NCI-H1105 treated with DMSO at 0.1 percent for 48 hours (cell line): Measurements from ENCODE around the gene EIF4E1B.

ENCODE experiments used
- DNase-seq: peaks from one replicate; lab custom pipeline; 2025; lab: John Stamatoyannopoulos, UW

Gene EIF4E1B

DNA sequence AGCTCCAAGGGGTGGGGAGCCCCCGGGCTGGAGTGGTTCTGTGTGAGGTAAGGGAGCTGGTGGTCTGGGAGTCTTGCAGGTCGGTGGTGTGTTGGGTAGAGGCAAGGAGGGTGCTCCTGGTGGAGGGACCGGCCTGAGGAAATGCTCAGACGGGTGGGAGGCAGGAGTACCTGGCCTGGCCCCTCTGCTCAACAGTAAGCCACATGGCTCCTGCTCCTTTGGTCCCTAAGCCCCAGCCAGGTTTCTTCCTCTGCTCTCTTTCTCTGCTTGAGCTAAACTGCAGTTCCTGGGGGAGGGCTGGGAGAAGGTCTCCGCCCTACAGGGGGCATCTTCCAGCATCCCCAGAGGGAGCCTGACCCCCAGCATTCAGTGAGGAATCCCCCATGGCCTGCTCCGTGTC lies 34.0 kb downstream of the EIF4E1B start:
- DNase-seq: no peak

DNA sequence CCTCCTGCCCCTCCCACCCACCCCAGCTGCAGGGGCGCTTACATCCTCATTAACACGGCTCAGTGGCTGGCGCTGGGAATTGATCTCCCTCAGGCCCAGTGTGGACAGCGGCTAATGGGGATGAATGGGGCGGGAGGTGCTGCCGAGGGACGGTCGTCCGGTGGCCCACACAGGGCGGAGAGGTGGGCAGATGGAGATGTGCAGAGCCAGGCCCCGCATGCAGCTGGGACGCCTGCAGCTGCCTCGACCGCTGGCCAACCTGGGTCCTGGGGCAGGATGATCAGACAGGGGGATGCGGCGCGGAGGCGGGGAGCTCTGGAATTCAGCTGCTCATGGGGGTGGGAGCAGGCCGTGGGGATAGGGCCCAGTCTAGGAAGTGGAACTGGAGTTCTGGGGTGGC lies 34.4 kb downstream of the EIF4E1B start:
- DNase-seq: no peak

DNA sequence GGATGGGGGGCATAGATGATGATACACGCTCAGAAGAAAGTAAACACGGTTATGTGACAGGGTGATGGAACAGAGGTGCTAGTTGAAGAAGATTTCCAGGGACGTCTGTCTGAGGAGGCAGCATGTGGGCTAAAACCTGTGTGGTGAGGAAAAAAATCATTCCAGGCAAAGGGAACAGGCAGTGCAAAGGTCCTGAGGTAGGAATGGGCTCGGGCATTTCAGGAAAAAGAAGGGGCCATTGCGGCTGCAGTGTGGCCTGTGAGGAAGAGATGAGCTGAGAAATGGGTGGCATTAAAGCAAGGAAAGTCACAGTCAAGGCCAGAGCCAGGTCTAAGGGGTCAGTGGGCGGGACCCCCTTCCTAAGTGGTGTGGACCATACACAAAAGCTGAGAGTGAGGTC lies 35.0 kb downstream of the EIF4E1B start:
- DNase-seq: no peak

DNA sequence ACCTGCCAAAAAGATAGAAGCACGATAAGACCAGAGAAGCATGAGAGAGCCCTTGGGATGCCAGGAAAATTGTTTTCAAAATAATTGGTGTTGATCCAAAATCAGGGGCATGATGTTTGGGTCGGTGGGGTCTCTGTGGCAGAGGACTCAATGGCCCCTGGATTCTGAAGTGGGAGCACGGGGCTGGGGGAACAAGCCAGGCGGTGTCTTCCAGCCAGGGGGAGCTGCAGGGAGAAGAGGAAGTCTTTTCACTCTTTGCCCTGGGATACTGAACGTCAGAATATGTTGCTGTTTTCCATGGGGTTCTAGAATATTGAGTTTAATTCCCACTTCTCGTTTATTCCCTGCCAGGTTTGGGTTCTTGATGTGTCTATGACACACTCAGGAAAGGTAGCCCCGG lies 37.2 kb downstream of the EIF4E1B start:
- DNase-seq: no peak

DNA sequence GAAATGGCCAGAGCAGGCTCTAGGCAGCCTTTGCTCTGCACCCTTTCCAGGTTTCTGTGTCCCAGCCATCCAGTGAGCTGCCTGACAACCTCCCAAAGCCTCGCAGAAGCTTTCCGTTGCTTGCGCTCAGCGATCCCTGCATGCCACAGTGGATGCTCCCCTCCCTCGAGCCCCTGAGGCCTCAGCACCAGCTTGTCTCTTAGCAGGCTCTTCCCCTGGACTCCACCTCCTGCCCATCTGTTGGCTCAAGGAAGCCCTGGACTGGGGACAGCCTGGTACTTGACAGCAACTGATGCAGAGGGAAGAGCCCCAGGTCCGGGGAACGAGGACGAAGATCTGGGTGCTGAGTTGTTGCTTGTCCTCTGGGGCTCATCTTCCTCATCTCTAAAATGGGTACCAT lies 40.0 kb downstream of the EIF4E1B start:
- no peak for DNase-seq

DNA sequence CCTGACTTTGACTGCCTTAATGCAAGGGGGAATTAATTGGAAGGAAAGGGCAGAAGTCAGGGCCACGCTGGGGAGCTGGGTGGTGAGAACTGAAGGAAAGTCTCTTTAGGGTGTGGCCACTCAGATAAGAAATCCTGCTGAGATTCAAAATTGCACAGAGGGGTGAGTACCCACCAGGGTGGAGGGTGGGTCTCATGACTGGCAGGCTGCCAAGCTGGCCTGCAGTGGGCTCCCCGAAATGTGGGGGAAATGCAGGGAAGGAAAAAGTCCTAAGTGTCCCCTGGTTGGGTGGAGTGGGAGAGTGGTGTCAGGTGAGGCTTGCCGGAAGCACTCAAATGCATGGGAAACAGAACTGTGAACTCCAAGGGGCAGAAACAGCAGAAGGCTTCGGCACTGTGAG lies 40.9 kb downstream of the EIF4E1B start:
- no peak for DNase-seq

DNA sequence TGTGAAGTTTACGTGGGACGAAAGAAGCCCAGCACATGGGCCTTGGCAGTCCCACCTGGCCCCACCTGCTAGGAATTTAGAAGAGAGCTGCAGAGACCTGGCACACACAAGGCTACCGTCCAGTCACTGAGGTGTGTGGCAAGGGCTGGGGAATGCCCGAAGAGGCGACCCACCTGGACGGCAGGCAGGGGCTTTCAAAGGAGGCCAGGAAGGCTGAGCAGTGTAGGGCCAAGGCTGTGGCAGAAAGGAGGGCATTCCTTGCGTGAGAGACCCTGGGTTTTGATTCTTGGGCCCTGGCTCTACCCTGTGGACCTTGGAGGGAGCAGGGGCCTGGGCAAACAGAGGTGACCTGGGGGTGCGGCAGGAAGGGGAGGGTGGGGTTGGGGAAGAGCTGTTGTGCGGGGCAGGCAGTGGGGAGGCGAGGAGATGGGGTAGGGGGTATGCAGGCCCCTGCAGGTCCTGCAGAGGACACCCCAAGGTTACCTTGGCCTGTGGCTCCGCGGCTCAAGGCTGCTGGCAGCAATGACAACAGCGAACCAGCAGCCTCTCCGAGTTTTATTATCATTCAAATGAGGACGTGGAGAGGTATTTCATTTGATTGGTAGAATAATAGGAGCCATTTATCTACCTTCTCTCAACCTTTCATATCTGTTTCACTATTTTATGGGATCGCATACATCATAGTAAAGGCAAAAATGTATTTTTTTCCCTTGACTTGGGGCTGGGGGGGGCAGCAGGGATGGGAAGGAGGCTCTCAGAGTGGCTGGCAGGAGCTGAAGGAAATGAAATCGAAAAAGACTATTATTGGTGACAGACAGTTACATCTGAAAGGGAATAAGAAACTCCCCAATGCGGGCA lies 41.6 kb downstream of the EIF4E1B start:
- DNase-seq: no peak

DNA sequence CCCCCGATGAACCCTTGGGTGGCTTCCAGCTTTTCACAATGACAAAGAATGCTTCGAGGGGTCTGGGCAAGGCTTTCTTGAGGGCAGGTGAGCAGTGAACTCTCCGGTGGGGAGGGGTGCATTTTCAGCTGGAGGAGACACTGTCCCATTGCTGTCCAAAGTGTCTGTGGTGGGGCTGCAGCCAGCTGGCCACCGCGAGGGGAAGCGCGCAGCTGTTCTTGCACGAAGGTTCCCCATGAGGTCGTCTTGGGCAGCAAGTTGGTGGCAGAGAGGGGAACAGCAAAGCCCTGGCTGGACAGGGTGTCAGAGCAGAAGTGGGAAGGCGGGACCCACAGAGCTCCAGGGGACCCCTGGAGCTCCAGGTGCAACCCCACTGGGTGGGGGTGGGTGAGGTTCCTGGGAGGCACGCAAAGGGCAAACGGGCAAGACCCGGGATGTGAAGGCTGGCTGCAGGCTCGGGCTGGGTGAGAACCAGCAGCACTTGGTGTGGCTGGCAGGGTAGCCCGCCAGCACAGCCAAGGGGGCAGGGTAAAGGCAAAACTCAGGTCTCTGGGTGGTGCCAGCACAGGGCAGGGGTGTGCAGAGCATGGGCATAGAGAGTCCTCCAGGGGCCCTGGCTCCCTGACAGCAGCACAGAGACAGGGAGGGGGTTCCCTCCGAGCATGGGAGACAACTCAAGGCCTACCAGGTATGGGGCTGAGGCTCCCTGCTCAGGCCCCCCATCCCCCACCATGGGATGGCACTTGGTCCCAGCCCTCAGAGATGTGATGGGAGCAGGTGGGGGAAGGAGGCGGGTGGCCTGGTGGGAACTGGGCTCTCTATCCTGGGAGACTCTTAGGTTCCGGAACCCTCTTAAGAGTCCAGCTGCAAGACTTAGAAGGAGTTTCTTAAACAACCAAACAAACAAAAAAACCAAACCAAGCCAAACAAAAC lies 43.4 kb downstream of the EIF4E1B start:
- DNase-seq: no peak

DNA sequence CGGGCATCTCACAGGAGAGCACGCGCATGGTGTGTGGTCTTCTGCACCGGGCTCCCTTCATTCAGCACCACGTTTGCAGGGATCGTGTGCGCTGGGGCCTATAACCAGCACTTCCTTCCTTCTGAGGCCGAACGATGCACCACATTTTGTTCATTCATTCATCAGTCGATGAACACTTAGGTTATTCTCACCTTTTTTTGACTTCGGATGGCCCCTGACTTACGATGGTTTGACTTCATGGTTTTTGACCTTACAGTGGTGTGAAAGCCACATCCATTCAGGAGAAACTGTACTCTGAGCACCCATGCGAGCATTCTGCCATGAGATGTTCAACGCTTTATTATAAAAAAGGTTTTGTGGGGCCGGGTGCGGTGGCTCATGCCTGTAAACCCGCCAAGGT lies 44.3 kb downstream of the EIF4E1B start:
- no peak for DNase-seq

DNA sequence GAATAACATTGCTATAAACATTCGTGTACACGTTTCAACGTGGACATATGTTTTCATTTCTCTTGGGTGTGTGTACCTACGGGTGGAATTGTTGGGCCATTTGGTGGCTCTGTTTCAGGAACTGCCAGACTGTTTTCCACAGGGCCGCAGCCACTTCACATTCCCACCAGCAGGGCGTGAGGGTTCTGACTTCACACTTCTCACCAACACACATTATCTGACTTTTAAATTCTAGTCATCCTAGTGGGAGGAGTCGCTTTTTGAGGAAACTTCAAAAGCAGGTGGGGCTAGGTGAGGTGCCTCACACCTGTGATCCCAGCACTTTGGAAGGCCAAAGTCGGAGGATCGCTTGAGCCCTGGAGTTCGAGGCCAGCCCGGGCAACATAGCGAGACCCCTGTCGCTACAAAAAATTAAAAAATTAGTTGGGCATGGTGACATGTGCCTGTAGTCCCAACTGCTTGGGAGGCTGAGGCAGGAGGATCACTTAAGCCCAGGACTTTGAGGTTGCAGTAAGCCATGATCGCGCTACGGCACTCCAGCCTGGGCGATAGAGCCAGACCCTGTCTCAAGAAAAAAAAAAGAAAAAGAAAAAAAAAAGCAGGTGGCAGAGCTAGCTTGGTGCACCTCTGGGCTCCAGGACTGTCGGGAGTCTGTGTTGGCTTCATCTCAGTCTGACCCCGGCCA lies 45.3 kb downstream of the EIF4E1B start:
- DNase-seq: no peak

DNA sequence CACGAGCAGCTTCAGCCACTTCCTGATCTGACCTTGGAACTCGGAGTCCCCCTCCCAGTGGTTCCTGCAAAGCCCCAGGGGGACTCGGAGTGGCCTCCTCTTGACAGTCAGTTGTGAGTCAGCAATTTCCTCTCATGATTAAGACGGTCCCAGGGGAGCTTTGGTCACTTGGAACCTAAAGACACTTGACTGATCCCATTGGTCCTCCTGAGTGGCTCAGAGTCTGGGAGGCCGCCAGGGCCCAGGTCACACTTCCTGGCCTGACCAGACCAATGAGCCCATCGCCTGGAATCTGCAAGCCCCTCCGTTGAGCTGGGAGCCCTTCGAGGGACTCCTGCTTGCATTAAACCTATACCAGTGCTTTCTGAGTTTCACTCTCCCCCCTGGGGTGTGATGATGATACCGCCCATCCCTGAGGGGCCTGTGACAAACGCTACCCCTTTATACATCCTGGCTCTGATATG lies 45.9 kb downstream of the EIF4E1B start:
- no peak for DNase-seq

DNA sequence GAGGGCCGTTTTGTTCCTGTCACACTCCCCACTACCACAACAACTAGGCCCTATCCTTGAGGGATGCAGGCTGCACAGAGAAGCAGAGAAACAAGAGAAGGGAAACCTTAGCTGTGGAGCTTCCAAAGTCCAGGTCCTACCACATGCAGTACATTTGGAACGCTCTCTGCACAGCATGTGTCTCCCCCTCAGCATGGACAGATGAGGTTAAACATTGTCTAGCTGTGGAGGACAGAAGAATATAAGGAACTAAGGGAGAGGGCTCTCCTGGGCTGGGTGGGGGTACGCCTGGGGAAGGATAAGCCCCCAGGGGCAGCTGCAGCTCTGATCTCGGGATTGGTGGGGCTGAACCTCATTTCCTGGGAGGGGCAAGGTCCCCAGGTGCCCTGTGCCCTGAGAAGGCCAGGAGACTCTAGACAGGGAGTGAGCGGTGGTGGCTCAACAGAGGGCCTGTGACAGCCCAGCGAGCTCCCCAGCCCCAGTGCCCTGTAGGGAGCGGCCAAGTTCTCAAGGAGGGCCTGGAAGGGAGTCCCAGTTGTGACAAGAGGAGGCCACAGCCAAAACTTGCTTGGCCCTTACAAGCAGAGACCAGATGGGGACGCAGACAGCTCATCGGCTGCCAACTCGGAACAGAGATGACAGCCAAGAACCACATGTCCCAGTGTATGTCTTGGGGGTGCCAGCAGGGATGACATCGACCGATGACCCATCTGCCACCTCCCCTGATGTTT lies 46.9 kb downstream of the EIF4E1B start:
- DNase-seq: no peak

DNA sequence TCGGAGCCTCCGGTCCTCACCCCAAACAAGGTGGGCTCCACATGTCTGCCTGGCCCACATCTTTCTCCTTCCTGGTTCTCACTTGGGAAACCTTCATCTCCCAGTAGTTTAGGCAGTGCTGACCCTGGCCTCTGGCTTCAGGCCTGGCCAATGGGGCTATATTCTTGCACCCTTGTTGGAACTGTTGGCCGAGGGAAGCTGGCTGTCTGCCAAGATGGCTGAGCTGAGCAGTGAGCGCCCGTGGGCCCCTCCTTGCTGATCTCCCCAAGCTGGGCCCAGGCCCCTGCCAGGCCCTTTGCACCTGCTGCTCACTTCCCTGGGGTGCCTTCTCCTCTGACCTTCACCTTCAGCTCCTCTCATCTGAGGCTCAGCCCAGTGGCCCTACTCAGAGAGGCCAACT lies 48.1 kb downstream of the EIF4E1B start:
- no peak for DNase-seq

DNA sequence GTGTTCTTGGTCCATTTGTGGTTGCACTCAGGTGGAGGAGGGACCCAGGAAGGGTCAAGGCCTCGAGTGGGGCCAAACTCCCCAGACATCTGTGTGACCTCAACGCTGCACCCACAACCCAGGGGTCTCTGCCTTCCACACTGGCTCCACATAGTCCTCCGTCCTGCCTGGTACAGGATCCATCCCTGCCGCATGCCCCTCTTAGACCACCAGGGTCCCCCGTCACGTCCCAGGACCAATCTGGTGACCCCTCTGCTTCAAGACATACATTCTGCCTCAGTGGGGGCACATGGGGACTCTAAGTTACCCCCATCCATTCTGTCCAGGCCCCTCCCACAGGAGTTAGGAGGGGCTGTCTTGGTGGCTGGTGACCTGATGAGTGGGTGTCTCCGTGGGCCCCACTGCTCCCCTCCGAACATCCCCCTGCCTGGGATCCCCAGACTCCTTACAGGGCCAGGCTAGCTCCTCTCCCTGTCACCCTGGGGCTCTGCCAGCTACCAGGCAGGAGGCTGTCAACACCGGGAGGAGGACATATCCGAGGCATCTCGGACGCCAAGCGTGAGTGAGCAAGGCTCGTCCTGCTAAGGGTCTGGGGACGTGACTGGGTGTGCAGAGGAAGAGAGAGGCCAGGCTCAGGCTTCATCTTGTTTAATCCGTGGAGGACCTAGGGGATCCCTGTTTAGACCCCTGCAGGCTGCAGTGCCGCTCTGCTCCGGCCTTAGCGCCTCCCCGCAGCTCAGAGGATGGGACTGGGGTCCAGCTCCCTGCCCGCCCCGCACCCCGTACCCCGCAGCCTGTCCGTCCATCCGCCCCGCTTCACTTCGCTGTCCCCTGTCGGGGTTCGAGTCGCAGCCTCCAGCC lies 49.1 kb downstream of the EIF4E1B start:
- DNase-seq: no peak

DNA sequence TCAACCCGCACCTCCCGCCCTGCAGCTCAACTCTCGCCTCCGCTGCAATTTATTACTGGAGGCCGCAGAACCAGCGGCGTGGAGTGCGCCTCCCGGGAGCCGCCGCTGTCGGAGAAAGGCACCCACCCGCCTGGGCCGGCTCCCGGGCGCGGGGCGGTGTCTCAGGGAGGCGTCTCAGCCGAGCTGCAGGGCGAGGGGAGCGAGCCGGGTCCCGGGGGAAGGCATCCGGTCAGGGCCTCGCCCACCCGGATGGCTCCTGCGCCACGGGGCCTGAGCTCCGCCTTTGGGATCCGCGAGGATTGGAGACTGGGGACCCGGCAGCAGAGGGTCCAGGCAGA lies 49.7 kb downstream of the EIF4E1B start:
- DNase-seq: no peak

DNA sequence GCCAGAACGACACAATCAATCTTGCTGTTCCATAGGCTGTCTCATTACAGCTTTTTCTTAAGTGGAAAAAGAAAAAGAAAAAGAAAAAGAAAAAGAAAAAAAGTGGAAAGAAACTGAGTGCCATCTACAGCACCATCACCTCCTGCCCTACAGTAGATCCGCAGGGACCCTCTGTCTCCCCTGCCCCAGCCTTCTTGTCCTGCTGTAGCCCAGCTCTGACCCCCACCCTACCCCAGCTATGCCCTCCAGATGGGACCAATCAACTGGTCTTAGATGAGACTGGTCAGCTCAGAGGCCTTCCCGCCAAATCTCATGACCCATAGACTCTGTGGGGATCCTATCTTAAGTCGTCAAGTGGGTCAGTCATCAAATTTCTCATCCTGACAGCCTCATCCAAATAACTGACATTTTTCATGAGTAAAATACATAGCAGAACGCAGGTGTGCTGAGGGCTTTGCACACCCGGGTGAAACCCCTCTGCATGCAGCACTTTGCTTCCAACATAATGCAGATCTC lies 51.6 kb downstream of the EIF4E1B start:
- DNase-seq: no peak

DNA sequence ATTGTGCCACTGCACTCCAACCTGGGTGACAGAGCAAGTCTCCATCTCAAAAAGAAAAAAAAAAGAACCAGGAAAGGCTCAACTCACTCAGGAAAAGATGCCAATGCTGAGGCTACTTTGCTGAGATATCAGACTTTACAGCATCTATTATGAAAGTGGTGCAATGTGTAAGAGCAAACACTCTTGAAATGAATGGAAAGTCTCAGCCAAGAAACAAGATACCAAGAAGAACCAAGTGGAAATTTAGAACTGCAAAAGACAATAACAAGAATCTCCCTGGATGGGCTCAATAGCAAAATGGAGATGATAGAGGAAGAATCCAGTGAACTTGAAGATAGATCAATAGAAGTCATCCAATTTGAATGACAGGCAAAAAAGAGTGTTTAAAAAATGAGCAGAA lies 54.5 kb downstream of the EIF4E1B start:
- DNase-seq: no peak

DNA sequence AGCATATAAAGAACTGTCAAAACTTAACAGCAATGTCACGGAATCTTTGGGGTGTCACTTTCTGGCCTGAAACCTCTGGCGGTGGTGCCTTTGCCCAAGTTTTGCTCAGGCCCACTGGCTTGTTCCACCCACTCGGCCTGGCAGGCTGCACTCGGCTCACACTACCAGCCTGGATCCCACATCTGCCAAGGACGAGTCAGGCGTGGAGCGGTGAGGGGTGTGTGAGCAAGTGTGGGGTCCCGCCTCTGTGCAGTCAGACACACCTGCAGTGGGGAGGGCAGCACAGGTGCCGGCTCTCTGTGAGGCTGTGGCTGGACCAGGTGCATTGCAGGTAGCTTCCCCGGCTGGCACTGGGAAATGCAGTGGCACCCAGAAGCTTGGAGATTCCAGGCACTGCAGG lies 56.8 kb downstream of the EIF4E1B start:
- no peak for DNase-seq

DNA sequence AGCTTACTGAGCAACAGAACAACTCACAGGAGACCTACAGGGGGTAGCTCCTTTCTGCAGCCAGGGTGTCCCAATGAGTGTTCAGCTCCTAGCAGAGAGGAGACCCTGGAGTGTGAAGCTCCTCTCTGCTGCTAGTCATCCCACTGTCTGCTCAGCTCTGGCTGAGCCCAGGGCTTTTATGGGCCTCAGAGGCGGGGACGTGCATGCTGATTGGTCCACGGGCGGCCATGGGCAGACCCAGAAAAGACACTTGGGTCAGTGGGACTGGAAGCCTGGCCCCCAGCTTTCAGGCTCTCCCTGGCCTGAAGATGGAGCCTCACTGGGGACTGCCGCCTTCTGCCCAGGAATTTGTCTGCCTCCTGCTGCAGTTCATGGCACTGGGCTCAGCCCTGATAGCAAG lies 57.4 kb downstream of the EIF4E1B start:
- DNase-seq: no peak

DNA sequence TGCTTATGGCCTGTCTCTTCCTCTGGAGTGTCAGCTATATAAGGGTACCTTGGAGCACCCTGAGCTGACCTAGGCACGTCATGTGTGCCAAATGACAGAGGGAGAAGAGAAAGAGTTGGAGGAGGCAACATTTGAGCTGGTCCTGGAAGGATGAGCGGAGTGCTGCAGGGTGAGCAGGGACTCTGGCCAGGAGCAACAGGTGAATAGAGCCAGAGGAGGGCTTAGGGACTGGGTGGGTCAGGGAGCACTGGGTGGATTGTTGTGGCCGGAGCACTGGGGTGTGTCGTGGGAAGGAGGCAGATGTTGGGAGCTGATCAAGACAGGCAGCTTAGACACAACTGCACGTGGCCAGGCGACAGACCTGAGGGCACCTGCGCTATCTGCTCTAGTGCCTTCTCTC lies 60.4 kb downstream of the EIF4E1B start:
- DNase-seq: no peak

DNA sequence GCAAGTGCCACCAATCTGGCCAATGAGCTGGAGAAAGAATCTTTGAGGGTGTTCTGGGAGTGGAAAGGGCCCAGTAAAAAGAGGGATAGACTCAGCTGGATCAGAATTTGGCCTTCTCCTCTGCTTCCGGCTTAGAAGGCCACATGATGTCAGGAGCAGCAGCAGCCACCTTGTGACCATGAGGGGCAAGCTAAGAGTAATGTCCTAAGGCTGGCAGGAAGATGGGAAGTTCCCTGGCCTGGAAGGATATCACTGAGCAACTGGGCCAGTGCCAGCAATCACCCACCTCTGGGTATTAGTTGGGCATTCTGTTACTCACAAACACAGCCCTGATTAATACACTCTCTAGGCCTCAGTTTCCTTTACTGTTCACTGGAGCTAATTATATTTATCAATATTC lies 61.0 kb downstream of the EIF4E1B start:
- no peak for DNase-seq
